Neuronal stem cell (in vitro differentiated cells): ENCODE results near the gene FHOD3.

Source experiments
- DNase-seq: peaks from one replicate; pipeline ENCODE4 v3.0.0-alpha.2; 2013; ENCODE audit warnings: low spot score
- H2AFZ ChIP-seq: one replicate; pipeline ENCODE4 v1.6.1; 2013; ENCODE audit warnings: mild to moderate bottlenecking, low read length, inconsistent platforms
- H2AK5ac ChIP-seq: 2 replicates; pipeline ENCODE4 v1.6.1; 2013; ENCODE audit warnings: low read depth, mild to moderate bottlenecking, inconsistent platforms, low read length, moderate library complexity, mixed read lengths
- H2BK120ac ChIP-seq: 2 replicates; pipeline ENCODE4 v1.6.1; 2013; ENCODE audit warnings: low read depth, mild to moderate bottlenecking, inconsistent platforms, low read length, moderate library complexity, mixed read lengths
- H2BK12ac ChIP-seq: one replicate; pipeline ENCODE4 v1.6.1; 2013; ENCODE audit warnings: low read length, inconsistent platforms
- H2BK15ac ChIP-seq: 2 replicates; pipeline ENCODE4 v1.6.1; 2013; ENCODE audit warnings: mild to moderate bottlenecking, low read length, inconsistent platforms, mixed read lengths
- H2BK5ac ChIP-seq: one replicate; pipeline ENCODE4 v1.6.1; 2013; ENCODE audit warnings: inconsistent platforms, mild to moderate bottlenecking, low read length, moderate library complexity
- H3K14ac ChIP-seq: one replicate; pipeline ENCODE4 v1.6.1; 2013; ENCODE audit warnings: low read length, inconsistent platforms
- H3K18ac ChIP-seq: 2 replicates; pipeline ENCODE4 v1.6.1; 2013; ENCODE audit warnings: low read length, inconsistent platforms
- H3K23ac ChIP-seq: 2 replicates; pipeline ENCODE4 v1.6.1; 2013; ENCODE audit warnings: low read depth, mild to moderate bottlenecking, mixed read lengths, low read length, inconsistent platforms; ENCODE audit not compliant: poor library complexity
- H3K27ac ChIP-seq: replicated peaks from 3 replicates; pipeline ENCODE4 v1.5.1; 2013; ENCODE audit warnings: low read length, inconsistent platforms
- H3K27me3 ChIP-seq, 3 experiments: 2 replicates each; pipeline ENCODE4 v1.6.1; 2013; ENCODE audit warnings: low read length in 3 of 3, mild to moderate bottlenecking in 2 of 3, inconsistent platforms in 1 of 3, low read depth in 1 of 3, mixed read lengths in 1 of 3, moderate library complexity in 1 of 3; ENCODE audit not compliant: control insufficient read depth in 3 of 3, insufficient read depth in 3 of 3
- H3K36me3 ChIP-seq, 2 donors: replicated peaks in 1 of 2; 2 replicates each; pipeline ENCODE4 v1.6.1; 2013; ENCODE audit warnings: low read length in 2 of 2; ENCODE audit not compliant: control insufficient read depth in 2 of 2, insufficient read depth in 2 of 2
- H3K4ac ChIP-seq: 2 replicates; pipeline ENCODE4 v1.6.1; 2013; ENCODE audit warnings: inconsistent platforms, mild to moderate bottlenecking, low read length, moderate library complexity
- H3K4me1 ChIP-seq, 2 donors: 1 replicate in 1 of 2; 2 replicates in 1 of 2; pipeline ENCODE4 v1.6.1; 2013; ENCODE audit warnings: low read length in 2 of 2, low read depth in 1 of 2; ENCODE audit not compliant: control insufficient read depth in 2 of 2, insufficient read depth in 1 of 2
- H3K4me2 ChIP-seq: one replicate; pipeline ENCODE4 v1.6.1; 2013; ENCODE audit warnings: mild to moderate bottlenecking, low read length, inconsistent platforms; ENCODE audit not compliant: insufficient read depth, poor library complexity, severe bottlenecking
- H3K4me3 ChIP-seq, 2 donors: 2 replicates each; pipeline ENCODE4 v1.5.1; 2013; ENCODE audit warnings: low read length in 2 of 2, mild to moderate bottlenecking in 2 of 2, inconsistent platforms in 1 of 2, moderate library complexity in 1 of 2
- H3K79me1 ChIP-seq: one replicate; pipeline ENCODE4 v1.6.1; 2013; ENCODE audit warnings: low read depth, mild to moderate bottlenecking, inconsistent platforms, low read length, moderate library complexity
- H3K9ac ChIP-seq: one replicate; pipeline ENCODE4 v1.6.1; 2013; ENCODE audit warnings: mild to moderate bottlenecking, low read depth, low read length, inconsistent platforms; ENCODE audit not compliant: poor library complexity
- H3K9me3 ChIP-seq, 2 donors: replicated peaks in 1 of 2; 2 replicates each; pipeline versions ENCODE3 to v1.6.1; 2013; ENCODE audit warnings: low read length in 2 of 2, mild to moderate bottlenecking in 2 of 2, inconsistent platforms in 1 of 2, low read depth in 1 of 2, mixed read lengths in 1 of 2, moderate library complexity in 1 of 2; ENCODE audit not compliant: control insufficient read depth in 2 of 2, insufficient read depth in 1 of 2
- H4K8ac ChIP-seq: one replicate; pipeline ENCODE4 v1.6.1; 2013; ENCODE audit warnings: low read depth, mild to moderate bottlenecking, inconsistent platforms, low read length, moderate library complexity
- H4K91ac ChIP-seq: one replicate; pipeline ENCODE4 v1.6.1; 2013; ENCODE audit warnings: low read length, low read depth, mild to moderate bottlenecking, inconsistent platforms; ENCODE audit not compliant: poor library complexity
- WGBS, 2 donors: extraction: QIAGEN DNeasy Blood & Tissue Kit; methylation state at CpG; one replicate each; pipeline ENCODE4 v1.1.7; 2013; ENCODE audit warnings: missing lambda C conversion rate in 2 of 2, mixed read lengths in 1 of 2; ENCODE audit not compliant: insufficient read length in 2 of 2, insufficient replicate concordance in 1 of 2; ENCODE audit errors: extremely low coverage in 2 of 2; 5-methylcytosine and 5-hydroxymethylcytosine counted together

Gene FHOD3

GRCh38 chr18:36634573-36635216 is 337.2 kb downstream of the FHOD3 start:
- H3K18ac ChIP-seq, result no peak overlapping the region
- no peak overlapping the region for H3K4me2 ChIP-seq
- no peaks in the 10 kb centered on the region for H3K79me1 ChIP-seq
- no peak overlapping the region for H2AK5ac ChIP-seq
- H2BK120ac ChIP-seq, result no peak overlapping the region
- no peak overlapping the region for H3K4me3 ChIP-seq
- H3K4me1 ChIP-seq, result peaks cover 3 to 14% of the 10 kb centered on the region in 2 donors
- no peak overlapping the region for H3K9ac ChIP-seq
- no peak overlapping the region for H4K91ac ChIP-seq
- H3K4ac ChIP-seq, result no peak overlapping the region
- H2BK5ac ChIP-seq, result no peak overlapping the region
- H3K23ac ChIP-seq, result no peak overlapping the region
- H2BK15ac ChIP-seq, result no peak overlapping the region
- H2AFZ ChIP-seq, result no peak overlapping the region
- H3K9me3 ChIP-seq, result peaks cover 0 to 1% of the 10 kb centered on the region in 2 donors
- no peak for DNase-seq
- H3K14ac ChIP-seq, result no peak overlapping the region
- H3K27me3 ChIP-seq, result no peaks in the 10 kb centered on the region
- H3K27ac ChIP-seq, result no peak overlapping the region
- H2BK12ac ChIP-seq, result no peak overlapping the region
- H4K8ac ChIP-seq, result no peak overlapping the region
- no CpG with 5 or more reads among the region's 7 CpGs for WGBS, 2 donors
- H3K36me3 ChIP-seq, result peaks cover 7 to 39% of the 10 kb centered on the region in 2 donors

GRCh38 chr18:36635414-36636096 is 338.0 kb downstream of the FHOD3 start:
- WGBS, 2 donors, result no CpG with 5 or more reads among the region's 2 CpGs
- no peak overlapping the region for H3K4me2 ChIP-seq

GRCh38 chr18:36636237-36636817 is 338.8 kb downstream of the FHOD3 start:
- H3K4me1 ChIP-seq, result peaks cover 3 to 14% of the 10 kb centered on the region in 2 donors
- no peak overlapping the region for H2BK120ac ChIP-seq
- no peak overlapping the region for H4K8ac ChIP-seq
- no peak for DNase-seq
- no peak overlapping the region for H2AK5ac ChIP-seq
- H3K23ac ChIP-seq, result no peak overlapping the region
- no peak overlapping the region for H3K4me3 ChIP-seq
- H3K36me3 ChIP-seq, result peaks cover 3 to 29% of the 10 kb centered on the region in 2 donors
- H3K9ac ChIP-seq, result no peak overlapping the region
- no peak overlapping the region for H3K14ac ChIP-seq
- H2BK15ac ChIP-seq, result no peak overlapping the region
- no peak overlapping the region for H3K27ac ChIP-seq
- no peak overlapping the region for H3K4ac ChIP-seq
- no CpG with 5 or more reads among the region's 2 CpGs for WGBS, 2 donors
- H3K4me2 ChIP-seq, result no peak overlapping the region
- H2BK12ac ChIP-seq, result no peak overlapping the region
- H3K79me1 ChIP-seq, result no peaks in the 10 kb centered on the region
- no peak overlapping the region for H2BK5ac ChIP-seq
- H3K27me3 ChIP-seq, result no peaks in the 10 kb centered on the region
- H4K91ac ChIP-seq, result no peak overlapping the region
- H3K9me3 ChIP-seq, result no peaks in the 10 kb centered on the region
- no peak overlapping the region for H2AFZ ChIP-seq
- H3K18ac ChIP-seq, result no peak overlapping the region

More at GRCh38 chr18:36635414-36636096, 338.0 kb downstream of the FHOD3 start:
- Histone ChIP-seq H3K14ac (no peak overlapping the region), H3K23ac (no peak overlapping the region), H3K36me3 (peaks cover 7 to 34% of the 10 kb centered on the region in 2 donors), H4K91ac (no peak overlapping the region), H3K27ac (no peak overlapping the region), H3K18ac (no peak overlapping the region), H2AK5ac (no peak overlapping the region), H2BK120ac (no peak overlapping the region), H3K4me1 (peaks cover 3 to 14% of the 10 kb centered on the region in 2 donors), H2BK15ac (no peak overlapping the region), H3K79me1 (no peaks in the 10 kb centered on the region), H3K4ac (no peak overlapping the region), H3K9ac (no peak overlapping the region), H4K8ac (no peak overlapping the region), H3K27me3 (no peaks in the 10 kb centered on the region), H3K4me3 (no peak overlapping the region), H2BK5ac (no peak overlapping the region), H2AFZ (no peak overlapping the region), H2BK12ac (no peak overlapping the region), H3K9me3 (no peaks in the 10 kb centered on the region)
- no peak for DNase-seq

- Histone ChIP-seq H3K23ac (no peak overlapping the region), H3K4me2 (no peak overlapping the region), H3K27me3 (no peaks in the 10 kb centered on the region), H2AFZ (no peak overlapping the region), H3K14ac (no peak overlapping the region), H2BK12ac (no peak overlapping the region), H3K4ac (no peak overlapping the region), H3K9ac (peak overlapping the region; percentile 25), H2AK5ac (no peak overlapping the region), H2BK5ac (no peak overlapping the region), H3K9me3 (no peaks in the 10 kb centered on the region), H3K36me3 (peaks cover 2 to 22% of the 10 kb centered on the region in 2 donors), H2BK120ac (no peak overlapping the region), H4K8ac (no peak overlapping the region), H3K79me1 (no peaks in the 10 kb centered on the region), H3K4me1 (peaks cover 3 to 15% of the 10 kb centered on the region in 2 donors), H3K4me3 (no peak overlapping the region), H3K27ac (no peak overlapping the region), H2BK15ac (no peak overlapping the region), H4K91ac (no peak overlapping the region), H3K18ac (peak overlapping the region; percentile 41)
- DNase-seq, result no peak
- no CpG with 5 or more reads among the region's 4 CpGs for WGBS, 2 donors
Observed at GRCh38 chr18:36638224-36638623, 340.7 kb downstream of the FHOD3 start.
